Vagina (tissue), 2 donors: ENCODE data around the gene MAGI3. TPM values are rescaled to one million over a fixed set of nuclear protein-coding genes. Genes with fewer than 3 reads are reported as not detected.

ENCODE experiments used
- DNase-seq, 2 donors: peaks; one replicate each; pipeline ENCODE4 v3.0.0-alpha.2; 2017; ENCODE audit errors: extremely low spot score in 2 of 2
- H3K27ac ChIP-seq: fragments of 200-600 bp; sonication (generic); one replicate; pipeline ENCODE4 v1.5.1; 2019
- H3K27me3 ChIP-seq: fragments of 200-600 bp; sonication (generic); one replicate; pipeline ENCODE4 v1.5.1; 2019
- H3K36me3 ChIP-seq, 2 donors: fragments of 200-600 bp; sonication (generic); one replicate each; pipeline ENCODE4 v1.5.1; 2017 to 2019
- H3K4me1 ChIP-seq: fragments of 200-600 bp; sonication (generic); one replicate; pipeline ENCODE4 v1.5.1; 2019
- H3K4me3 ChIP-seq, 2 donors: fragments of 200-600 bp; sonication (generic); 1 replicate in 1 of 2; 2 replicates in 1 of 2; pipeline ENCODE4 v1.5.1; 2016 to 2019
- H3K9me3 ChIP-seq: fragments of 200-600 bp; sonication (generic); one replicate; pipeline ENCODE4 v1.5.1; 2019
- CTCF ChIP-seq, 3 experiments: fragments of 450-650 bp in 2 of 3; fragments of 200-600 bp in 1 of 3; sonication (generic) in 1 of 3; IDR thresholded peaks; one replicate each; pipeline ENCODE4 v1.5.1; 2017 to 2019; ENCODE audit warnings: antibody characterized with exemption in 3 of 3, mild to moderate bottlenecking in 2 of 3, moderate library complexity in 2 of 3
- POLR2A ChIP-seq, 2 donors: fragments of 450-650 bp; IDR thresholded peaks; one replicate each; pipeline ENCODE4 v1.6.1; 2017; ENCODE audit warnings: antibody characterized with exemption in 2 of 2, mild to moderate bottlenecking in 2 of 2, moderate library complexity in 2 of 2
- POLR2AphosphoS5 ChIP-seq, 2 donors: sonication (generic); formaldehyde crosslinking; IDR thresholded peaks; one replicate each; pipeline ENCODE4 v1.9.0; 2017; ENCODE audit warnings: antibody characterized with exemption in 2 of 2, mild to moderate bottlenecking in 2 of 2, low read depth in 1 of 2; ENCODE audit not compliant: insufficient read depth in 1 of 2
- intact Hi-C: fragments of 100-400 bp; cut with DNase I; formaldehyde crosslinking; loops from one replicate; pipeline ENCODE4 v1.15.1; 2023
- total RNA-seq: library from RNA; depleted of rRNA; stranded (reverse); fragments of >200 nt; gene quantifications from one replicate; pipeline ENCODE4 v1.2.3, GENCODE V29; 2016

Gene MAGI3
- total RNA-seq, 1 donor from 2014 or later: 18.4 TPM

DNA sequence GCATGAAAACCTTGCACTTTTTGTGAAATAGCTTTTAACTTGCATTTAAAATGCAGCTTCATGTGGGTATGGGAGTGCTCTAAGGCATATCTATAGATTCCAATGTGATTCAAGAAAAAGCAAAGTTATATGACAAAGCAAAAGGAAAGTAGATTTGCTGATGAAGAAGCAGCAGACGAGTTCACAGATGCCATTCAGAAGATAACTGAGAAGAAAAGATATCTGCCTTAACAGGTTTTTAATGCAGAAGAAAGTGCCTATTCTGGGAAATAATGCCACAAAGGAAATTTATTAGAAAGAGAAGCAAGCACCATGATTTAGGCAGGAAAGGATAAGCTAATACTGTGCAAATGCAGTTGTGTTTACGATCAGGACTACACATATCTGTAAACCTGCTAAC lies 300.9 kb downstream of the MAGI3 start:
- Histone ChIP-seq H3K27ac (no peak overlapping the region), H3K27me3 (no peaks in the 10 kb centered on the region), H3K4me1 (no peaks in the 10 kb centered on the region), H3K4me3 (no peak overlapping the region), H3K36me3 (no peaks in the 10 kb centered on the region), H3K9me3 (peaks cover 12% of the 10 kb centered on the region)
- intact Hi-C loops: no loop called here
- no peak for DNase-seq
- TF ChIP-seq POLR2A (IDR thresholded peaks at IDR 0.05): no peak
- TF ChIP-seq CTCF (IDR thresholded peaks at IDR 0.05): no peak
- TF ChIP-seq POLR2AphosphoS5 (IDR thresholded peaks at IDR 0.05; ENCODE audit: insufficient read depth in 1 of 2, low read depth in 1 of 2): no peak

GRCh38 chr1:113692342-113692741 lies 302.0 kb downstream of the MAGI3 start:
- no peaks in the 10 kb centered on the region for H3K27me3 ChIP-seq

DNA sequence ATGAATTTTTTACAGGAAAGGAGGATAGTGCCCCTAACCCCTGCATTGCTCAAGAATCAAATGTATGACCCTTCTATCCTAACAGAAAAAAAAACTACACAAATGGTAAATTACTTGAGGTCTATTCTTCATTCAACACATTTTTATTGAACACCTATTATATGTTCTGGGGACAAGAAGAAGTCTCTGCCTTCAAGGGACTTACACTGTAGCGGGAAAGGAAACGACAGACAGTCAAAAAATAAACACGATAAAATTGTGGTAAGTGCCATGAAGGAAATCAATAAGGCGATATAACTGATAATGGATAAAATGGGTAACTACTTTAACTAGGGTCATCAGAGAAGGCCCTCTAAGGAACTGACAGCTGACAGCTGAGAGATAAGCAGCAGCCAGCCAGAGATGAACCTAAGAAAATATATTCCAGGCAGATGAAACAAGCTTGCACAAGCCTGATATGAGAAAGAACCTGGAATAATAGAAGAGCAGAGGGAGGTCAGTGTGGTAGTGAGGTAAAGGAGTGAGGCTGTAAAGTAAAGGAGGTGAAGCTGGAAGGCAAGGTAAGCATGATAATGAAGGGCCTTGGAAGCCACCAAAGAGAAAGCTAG lies 302.6 kb downstream of the MAGI3 start:
- Histone ChIP-seq H3K27ac (no peak overlapping the region), H3K27me3 (no peaks in the 10 kb centered on the region), H3K4me1 (no peaks in the 10 kb centered on the region), H3K9me3 (peaks cover 12% of the 10 kb centered on the region), H3K36me3 (peaks cover 0 to 10% of the 10 kb centered on the region in 2 donors), H3K4me3 (no peak overlapping the region)
- intact Hi-C loops: no loop called here
- TF ChIP-seq POLR2AphosphoS5 (IDR thresholded peaks at IDR 0.05; ENCODE audit: insufficient read depth in 1 of 2, low read depth in 1 of 2) (no peak), CTCF (IDR thresholded peaks at IDR 0.05) (no peak), POLR2A (IDR thresholded peaks at IDR 0.05) (no peak)
- no peak for DNase-seq

More at GRCh38 chr1:113692342-113692741, 302.0 kb downstream of the MAGI3 start:
- intact Hi-C loops: no loop called here
- no peak for TF ChIP-seq POLR2AphosphoS5 (IDR thresholded peaks at IDR 0.05; ENCODE audit: insufficient read depth in 1 of 2, low read depth in 1 of 2)
- H3K36me3 ChIP-seq: peaks cover 0 to 7% of the 10 kb centered on the region in 2 donors
- no peak overlapping the region for H3K27ac ChIP-seq
- no peaks in the 10 kb centered on the region for H3K4me1 ChIP-seq
- H3K9me3 ChIP-seq: peaks cover 12% of the 10 kb centered on the region
- no peak for DNase-seq
- no peak overlapping the region for H3K4me3 ChIP-seq

DNA sequence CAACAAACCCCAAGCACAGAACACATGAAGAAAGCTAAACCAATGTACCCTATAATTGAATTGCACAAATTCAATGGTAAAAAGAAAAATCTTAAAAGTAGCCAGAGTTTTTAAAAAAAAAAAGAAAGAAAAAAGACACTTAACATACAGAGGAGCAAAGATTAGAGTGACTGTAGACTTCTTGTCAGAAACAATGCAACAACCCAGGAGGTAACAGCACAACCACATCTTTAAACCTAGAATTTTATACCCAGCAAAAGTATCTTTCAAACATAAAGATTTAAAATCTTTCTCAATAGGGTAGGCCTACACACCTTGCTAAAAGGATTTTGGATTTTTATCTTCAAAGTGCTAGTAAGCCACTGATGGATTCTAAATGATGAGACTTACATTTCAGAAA lies 304.6 kb downstream of the MAGI3 start:
- H3K4me3 ChIP-seq: no peak overlapping the region
- peaks cover 12% of the 10 kb centered on the region for H3K9me3 ChIP-seq
- no peak overlapping the region for H3K27ac ChIP-seq
- intact Hi-C loops: no loop called here
- no peaks in the 10 kb centered on the region for H3K4me1 ChIP-seq
- peaks cover 0 to 16% of the 10 kb centered on the region in 2 donors for H3K36me3 ChIP-seq
- no peak for DNase-seq
- no peaks in the 10 kb centered on the region for H3K27me3 ChIP-seq
- TF ChIP-seq POLR2AphosphoS5 (IDR thresholded peaks at IDR 0.05; ENCODE audit: insufficient read depth in 1 of 2, low read depth in 1 of 2) (no peak), CTCF (IDR thresholded peaks at IDR 0.05) (no peak), POLR2A (IDR thresholded peaks at IDR 0.05) (no peak)

DNA sequence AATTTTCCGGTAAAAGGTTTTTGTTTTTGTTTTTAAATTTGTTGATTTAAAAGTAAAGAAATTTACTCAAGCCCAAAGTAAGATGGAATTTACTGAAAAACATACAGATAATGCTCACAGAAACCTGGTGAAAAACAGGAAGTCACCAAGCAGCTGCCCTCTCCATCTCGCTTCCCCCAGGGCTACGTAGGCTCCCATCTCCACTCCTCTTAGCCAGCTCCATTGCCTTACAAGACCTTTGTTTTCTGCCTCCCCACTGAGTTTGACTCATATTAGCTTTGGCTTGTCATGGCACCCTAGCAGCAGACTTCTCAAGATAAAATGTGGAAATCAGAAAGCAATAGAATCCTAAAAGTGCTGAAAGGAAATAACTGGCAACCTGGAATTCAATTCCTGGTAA lies 311.1 kb downstream of the MAGI3 start:
- no peak for TF ChIP-seq CTCF (IDR thresholded peaks at IDR 0.05)
- no peak for TF ChIP-seq POLR2AphosphoS5 (IDR thresholded peaks at IDR 0.05; ENCODE audit: insufficient read depth in 1 of 2, low read depth in 1 of 2)
- TF ChIP-seq POLR2A (IDR thresholded peaks at IDR 0.05): no peak
- Histone ChIP-seq H3K36me3 (peaks cover 0 to 16% of the 10 kb centered on the region in 2 donors), H3K4me3 (no peak overlapping the region), H3K4me1 (no peaks in the 10 kb centered on the region), H3K27me3 (no peaks in the 10 kb centered on the region), H3K9me3 (no peaks in the 10 kb centered on the region), H3K27ac (no peak overlapping the region)
- intact Hi-C loops: no loop called here
- no peak for DNase-seq
